ENCODE measurements around the gene LDB2.
"Not testable (repeated sequence)": the region's sequence is repeated elsewhere in the genome, so short reads cannot be mapped to it uniquely, and the experiment has no call there.

Gene LDB2

DNA sequence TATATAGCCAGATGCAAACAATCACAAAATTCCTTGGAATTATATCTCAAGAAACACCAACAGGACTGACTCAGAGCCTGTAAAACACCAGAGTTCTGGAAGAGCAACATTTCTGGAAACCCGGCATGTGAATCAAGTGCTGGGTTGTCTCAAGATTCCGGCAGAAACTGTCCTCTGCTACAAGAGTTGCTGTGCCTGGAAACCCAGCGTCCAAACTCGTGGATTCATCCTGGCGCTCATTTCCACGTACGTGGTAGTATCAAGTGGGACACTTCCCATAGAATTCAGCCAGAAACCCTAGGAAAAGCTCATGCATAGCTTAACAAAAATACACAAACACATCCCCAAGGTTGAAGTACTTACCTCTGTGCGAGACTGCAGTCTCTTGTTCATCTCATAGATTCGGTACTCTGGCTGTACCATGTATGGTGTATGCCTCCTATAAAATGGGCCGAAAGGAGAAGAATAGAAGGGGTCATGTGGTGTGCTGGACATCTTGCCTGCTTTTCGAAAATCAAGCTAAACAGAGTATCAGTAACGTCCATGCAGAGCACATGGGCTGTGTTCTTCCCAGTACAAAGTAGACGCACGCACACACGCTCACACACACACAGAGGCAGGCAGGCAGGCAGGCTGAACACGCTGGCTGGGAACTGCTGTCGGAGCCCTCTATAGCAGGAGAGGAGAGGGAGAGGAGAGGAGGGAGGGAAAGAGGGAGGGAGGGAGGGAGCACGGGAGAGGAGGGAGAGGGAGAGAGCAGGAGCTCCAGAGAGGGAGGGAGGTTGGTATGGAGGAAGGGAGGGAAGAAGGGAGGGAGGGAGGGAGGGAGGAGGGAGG lies at the start of gene LDB2:
LDB2 (minus strand) TSS at position 655 of the 837 bp plus-strand sequence.
- DNase-seq: no peak

- no peak for DNase-seq
These were observed 44.0 kb upstream of the LDB2 start for GRCh38 chr4:16942491-16942890.

GRCh38 chr4:16939178-16939577 lies 40.7 kb upstream of the LDB2 start:
- no peak for DNase-seq

GRCh38 chr4:16938512-16939040 lies 40.1 kb upstream of the LDB2 start:
- DNase-seq: no peak

- DNase-seq: no peak
These were observed 33.2 kb upstream of the LDB2 start for GRCh38 chr4:16931339-16932305.

GRCh38 chr4:16926214-16926613 lies 27.8 kb upstream of the LDB2 start:
- no peak for DNase-seq

- DNase-seq: not testable (repeated sequence)
These were observed 20.3 kb upstream of the LDB2 start for GRCh38 chr4:16918716-16919115.

DNA sequence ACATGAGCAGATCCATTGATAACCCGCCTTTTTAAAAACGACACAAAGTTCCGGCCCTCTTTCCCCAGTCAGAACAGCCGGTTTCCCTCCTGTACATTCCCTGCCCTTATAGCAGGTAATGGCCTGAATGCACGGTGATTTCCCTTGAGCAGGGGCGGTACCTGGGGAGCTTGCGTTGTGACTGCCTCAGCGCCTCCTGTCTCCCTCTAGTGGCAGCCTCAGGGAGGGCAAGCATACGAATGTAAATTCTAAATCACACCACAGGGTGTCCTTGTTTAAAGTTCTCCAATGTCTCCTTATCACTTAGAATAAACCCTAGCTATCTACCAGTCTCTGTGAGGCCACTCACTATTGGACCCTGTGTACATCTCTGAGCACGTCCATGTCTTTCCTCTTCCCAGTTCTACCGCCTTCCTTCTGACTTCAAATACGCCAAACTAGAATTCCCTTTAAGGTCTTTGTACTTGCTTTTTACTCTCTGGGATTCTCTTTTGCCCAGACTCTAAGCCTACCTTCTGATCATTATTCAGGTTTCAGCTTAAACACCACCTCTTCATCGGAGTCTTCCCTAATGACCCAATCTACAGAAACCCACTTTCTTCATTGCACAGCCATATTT lies 18.4 kb upstream of the LDB2 start:
- DNase-seq: peak; percentile 49

GRCh38 chr4:16916031-16916430 lies 17.6 kb upstream of the LDB2 start:
- no peak for DNase-seq

- DNase-seq: no peak
These were observed 15.8 kb upstream of the LDB2 start for GRCh38 chr4:16914208-16914607.

DNA sequence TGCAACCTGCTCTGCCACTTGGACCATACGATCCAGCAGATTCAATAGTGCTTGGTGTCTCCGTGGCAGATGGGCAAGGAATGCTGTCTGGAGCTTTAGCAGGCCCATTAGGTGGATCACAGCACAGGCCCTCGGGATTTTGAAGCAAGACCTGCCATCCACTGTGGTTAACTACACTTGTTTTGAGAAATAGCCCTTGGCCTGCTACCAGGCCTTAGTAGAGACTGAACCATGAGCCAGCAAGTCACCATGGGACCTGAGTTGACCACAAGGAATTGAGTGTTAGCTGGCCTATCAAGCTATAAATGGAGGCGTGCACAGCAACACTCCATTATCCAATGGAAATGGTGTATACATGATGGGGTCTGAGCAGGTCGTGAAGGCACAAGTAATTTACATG lies 14.5 kb upstream of the LDB2 start:
- DNase-seq: no peak

GRCh38 chr4:16909281-16909680 lies 10.8 kb upstream of the LDB2 start:
- DNase-seq: no peak

GRCh38 chr4:16908377-16909021 lies 10.1 kb upstream of the LDB2 start:
- DNase-seq: no peak

- no peak for DNase-seq
These were observed 1.9 kb upstream of the LDB2 start for GRCh38 chr4:16900325-16900724.

GRCh38 chr4:16896881-16897750 lies 1.3 kb downstream of the LDB2 start:
- DNase-seq: no peak

DNA sequence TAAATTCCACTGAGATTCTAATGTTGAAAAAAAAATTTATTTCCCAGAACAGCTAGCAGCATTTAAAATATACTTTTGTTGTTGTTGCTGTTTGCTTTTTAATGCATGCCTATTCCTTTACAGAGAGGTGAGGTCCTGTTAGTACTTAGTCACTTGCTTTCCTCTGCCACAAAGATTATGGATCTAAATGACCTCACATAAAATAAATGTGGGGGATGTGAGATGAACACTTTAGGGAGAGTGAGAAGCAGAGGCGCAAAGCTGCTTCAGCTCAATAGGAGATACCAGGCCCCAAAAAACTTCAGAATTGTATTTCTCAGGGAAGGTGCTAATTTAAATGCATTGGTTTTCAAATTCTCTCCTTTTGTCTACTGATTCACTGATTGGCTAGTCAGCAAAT lies 4.0 kb downstream of the LDB2 start:
- no peak for DNase-seq

GRCh38 chr4:16893141-16893651 lies 5.2 kb downstream of the LDB2 start:
- DNase-seq: no peak

- no peak for DNase-seq
These were observed 7.8 kb downstream of the LDB2 start for GRCh38 chr4:16890651-16891050.

DNA sequence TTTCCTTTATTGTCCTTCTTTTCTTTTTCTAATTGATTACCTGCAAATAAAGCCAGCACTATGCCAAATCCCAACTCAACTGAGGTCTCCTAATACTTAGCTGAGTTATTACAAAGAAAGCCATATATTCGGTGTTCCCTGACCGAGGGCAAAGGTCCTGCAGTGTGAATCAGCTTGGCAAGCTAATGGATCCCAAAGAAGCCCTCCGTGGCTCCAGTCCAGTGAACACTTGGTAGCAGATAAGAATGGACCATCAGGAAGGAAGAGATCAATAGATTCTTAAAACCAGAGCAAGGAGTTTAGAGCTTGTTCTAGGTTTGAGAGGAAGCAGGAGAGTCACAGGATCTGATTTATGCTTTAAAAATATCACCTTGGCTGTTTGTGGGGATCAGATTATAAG lies 8.5 kb downstream of the LDB2 start:
- no peak for DNase-seq

DNA sequence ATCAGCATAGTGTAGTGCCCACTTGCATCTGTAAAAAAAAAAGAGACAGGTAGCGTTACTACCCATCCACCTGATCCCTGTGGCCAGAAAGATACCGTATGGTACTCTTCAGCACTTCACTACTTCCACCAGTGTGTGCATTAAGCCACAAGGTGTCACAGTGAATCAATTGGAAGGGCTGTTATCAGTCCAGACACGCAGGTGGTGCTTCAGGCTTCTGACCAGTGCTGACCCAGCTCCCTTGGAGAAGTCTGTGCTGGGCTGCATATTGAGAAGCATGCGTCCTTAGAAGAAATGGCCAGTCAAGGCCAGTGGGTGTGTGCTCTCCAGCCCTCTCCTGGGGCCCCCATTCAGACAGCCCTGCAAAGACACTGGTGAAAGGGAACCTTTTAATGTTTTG lies 10.6 kb downstream of the LDB2 start:
- DNase-seq: no peak
